ENCODE measurements around the gene EZR.
"Not testable (repeated sequence)": the region's sequence is repeated elsewhere in the genome, so short reads cannot be mapped to it uniquely, and the experiment has no call there.

The EZR gene

DNA sequence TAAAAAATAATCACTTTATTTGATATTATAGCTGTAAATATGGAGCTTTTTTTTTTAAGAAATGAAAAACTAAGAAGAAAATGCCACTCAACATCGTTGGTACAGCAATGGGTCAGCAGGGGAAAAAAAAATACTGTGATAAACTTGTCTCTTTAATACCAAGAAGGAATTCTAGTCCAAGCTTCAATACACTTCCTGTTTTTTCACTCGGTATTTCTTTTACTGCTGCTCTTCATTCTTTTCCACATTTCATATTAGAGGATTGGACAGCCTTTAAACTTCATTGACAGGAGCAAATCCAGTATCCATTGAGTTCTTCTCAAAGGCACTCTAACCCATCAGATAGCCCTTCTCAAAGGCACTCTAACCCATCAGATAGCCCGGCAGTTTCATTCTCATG, 22.2 kb upstream of the EZR start:
- DNase-seq, result no peak

GRCh38 chr6:158840465-158840864, 21.3 kb upstream of the EZR start:
- DNase-seq, result no peak

GRCh38 chr6:158839796-158840195, 20.6 kb upstream of the EZR start:
- DNase-seq, result no peak

GRCh38 chr6:158838790-158839189, 19.6 kb upstream of the EZR start:
- DNase-seq, result not testable (repeated sequence)

DNA sequence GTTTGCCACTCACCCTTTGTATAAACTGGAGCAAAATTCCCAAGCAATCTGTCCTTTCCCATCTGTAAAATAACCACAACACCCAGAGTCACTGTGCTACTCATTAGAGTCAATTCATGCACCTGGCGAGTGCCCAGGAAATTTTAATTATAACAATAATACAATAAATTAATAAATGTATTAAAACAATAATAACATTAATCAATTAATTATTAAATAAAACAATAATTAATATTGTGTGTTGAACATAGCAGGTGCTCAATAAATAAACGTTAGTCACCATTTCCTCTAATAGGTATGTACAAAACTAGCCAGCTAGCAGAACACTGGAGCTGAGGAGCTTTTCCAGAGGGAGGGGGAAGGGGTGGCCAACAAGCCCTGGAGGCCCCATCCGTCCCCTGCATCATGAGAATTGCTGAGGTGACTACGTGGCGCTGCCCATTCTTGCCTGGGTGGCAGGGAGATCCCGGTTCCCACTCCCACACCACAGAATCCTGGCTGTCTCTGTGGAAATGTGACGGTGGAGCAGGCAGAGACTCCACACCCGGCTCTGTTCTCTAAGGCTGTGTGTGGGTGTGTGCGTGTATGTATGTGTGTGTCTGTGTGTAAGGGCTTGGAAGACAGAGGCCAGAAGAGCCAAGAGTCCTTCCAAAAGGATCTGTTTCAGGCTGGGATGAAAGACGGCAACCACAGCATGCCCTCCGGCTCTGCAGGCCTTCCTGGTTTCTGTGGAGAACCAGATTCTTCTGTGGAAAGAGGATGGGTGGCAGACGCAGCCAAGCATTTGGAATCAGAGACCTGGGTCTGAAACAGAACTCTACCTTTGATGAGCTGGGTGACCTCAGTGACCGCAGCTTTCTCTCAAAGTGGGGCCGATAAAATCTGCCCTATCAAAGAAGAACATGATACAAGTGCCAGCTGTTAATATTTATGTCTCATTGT, 18.8 kb upstream of the EZR start:
- no peak for DNase-seq

DNA sequence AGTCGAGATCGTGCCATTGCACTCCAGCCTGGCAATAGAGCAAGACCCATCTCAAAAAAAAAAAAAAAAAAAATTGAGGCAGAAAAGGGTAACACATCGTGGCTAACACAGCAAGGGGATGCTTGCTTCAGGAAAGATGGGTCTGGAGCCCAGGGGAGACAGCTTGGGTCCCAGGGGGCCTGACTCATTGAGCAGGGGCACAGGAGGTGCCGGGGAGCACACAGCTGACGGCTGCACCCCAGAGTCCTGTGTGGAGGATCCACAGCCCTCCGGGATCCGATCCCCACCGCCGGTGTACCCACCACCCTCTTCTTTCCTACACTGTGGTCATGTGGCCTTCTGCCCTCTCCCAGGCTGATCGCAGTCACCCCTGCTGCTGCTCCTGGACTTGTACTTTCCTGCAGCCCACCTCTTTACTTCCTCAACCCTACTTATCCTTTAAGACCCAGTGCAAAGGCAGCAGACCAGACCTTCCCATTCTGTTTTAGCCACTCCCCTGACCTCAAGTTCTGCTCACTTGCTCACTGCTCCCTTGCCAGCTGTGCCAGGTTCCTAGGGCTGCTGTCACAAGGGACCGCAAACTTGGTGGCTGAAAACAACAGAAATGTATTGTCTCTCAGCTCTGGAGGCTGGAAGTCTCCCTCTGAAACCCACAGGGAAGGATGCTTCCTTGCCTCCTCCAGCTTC, 17.6 kb upstream of the EZR start:
- DNase-seq, result no peak

DNA sequence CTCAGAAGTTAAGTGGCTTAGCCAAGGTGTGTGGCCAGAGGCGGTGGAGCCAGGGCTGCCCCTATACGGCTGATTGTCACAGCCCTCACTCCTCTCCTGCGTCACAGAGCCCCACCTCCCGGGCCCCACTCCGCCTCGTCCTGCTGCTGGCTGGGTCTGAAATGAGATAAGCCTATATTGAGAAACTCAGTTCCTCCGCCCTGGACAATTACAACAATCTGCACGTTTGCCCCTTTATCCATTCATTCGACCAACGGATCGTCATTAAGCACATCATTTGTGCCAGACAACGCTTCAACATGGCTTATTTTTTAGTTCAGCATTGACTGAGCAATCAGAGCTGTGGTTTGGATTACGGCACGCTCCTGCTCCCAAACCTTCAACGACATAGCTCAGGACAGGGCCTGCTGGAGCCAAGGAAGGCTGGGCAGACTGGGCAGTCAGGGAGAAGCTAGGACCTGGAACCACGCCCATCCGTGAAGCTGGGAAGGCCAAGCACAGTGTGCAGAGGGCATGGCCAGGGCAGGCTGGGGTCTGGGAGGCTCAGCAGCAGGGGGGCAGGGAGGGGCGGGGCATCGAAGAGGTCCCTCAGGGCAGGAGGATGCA, 16.6 kb upstream of the EZR start:
- peak in 1 of 2 donors; percentile 46 for DNase-seq

DNA sequence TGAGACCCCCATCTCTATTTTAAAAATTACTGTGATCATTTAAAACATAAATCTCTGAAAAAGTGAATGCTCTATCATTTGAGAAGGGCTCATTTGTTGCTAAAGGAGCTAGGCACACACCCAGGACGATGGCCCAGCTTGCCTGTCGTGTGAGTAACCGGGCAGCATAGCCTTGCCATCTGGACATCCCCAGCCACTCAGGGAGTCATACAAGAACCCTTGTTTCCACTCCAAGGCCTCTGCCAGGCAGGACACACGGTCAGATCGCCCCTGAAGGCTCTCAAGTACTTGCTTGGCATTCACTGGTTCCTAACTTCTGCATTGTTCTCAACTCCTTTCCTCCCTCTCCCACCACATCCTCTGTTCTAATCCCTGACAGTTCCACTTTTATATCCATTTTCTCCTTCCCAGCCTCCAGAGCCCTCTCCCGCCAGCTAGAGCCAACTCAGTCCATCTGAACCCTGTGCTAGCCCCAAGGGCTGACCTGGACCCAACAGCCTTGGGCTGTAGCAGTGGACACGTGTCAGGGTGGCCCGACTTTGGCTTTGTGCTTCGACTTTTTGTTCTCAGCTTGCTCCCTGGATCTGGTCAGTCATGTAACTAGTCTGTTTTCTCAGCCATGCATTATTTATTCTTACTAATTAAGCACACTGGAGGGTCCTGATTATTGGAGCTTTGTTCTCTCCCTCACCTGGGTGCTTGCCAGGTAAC, 15.7 kb upstream of the EZR start:
- no peak for DNase-seq

GRCh38 chr6:158832807-158833206, 13.6 kb upstream of the EZR start:
- DNase-seq, result not testable (repeated sequence)

GRCh38 chr6:158832026-158832425, 12.9 kb upstream of the EZR start:
- no peak for DNase-seq

DNA sequence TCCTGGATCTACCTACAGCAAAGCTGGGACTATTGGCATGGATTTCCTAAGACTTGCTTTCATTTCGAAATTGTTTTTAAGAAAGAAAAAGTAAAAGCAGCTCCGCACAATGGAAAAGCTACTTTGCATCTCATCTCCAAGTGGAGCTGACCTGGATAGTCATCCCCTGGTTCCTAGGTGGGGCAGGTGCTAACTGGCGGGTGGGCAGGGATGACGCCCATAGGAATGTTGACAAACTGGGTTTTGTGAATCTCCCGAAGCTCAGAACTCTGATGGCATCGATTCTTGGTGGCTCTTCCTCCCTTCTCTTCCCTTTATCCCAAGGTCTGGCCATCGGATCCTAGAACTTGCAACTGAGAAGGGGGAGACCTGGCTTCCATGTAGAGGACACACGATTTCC, 12.4 kb upstream of the EZR start:
- no peak for DNase-seq

DNA sequence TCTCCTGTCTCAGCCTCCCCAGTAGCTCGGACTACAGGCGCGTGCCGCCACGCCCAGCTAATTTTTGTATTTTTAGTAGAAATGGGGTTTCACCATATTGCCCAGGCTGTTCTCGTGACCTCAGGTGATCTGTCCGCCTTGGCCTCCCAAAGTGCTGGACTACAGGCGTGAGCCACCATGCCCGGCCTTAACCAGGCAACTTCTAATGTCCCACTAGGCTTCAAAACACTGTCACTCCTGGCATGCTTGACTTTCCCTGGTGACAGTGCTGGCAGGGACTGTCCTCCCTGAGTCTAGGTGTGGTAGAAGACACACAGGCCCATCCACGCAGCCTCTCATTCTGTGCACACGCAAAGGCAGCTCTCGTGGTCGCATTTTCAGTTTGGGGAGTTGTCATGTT, 11.6 kb upstream of the EZR start:
- no peak for DNase-seq

GRCh38 chr6:158828807-158829206, 9.6 kb upstream of the EZR start:
- no peak for DNase-seq

- DNase-seq, result no peak
Observed at GRCh38 chr6:158826819-158827501, 7.8 kb upstream of the EZR start.

DNA sequence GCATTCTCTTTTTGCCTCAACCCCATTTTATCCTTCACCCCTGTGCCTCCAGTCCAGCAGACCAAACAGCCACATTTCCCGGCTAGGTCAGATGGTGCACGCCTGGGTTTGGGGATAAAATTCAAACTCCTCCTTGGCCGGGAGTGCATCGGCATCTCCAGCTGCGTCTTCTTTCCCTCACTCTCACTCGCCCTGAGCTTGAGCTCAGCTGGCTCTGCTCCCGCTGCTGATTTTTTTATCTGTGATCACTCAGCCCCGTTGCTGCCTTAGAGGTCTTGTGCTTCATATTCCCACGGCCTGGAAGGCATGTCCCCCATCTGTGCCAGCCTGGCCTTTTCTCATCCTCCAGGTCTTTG, 6.8 kb upstream of the EZR start:
- no peak for DNase-seq

GRCh38 chr6:158825038-158825950, 6.1 kb upstream of the EZR start:
- DNase-seq, result no peak

DNA sequence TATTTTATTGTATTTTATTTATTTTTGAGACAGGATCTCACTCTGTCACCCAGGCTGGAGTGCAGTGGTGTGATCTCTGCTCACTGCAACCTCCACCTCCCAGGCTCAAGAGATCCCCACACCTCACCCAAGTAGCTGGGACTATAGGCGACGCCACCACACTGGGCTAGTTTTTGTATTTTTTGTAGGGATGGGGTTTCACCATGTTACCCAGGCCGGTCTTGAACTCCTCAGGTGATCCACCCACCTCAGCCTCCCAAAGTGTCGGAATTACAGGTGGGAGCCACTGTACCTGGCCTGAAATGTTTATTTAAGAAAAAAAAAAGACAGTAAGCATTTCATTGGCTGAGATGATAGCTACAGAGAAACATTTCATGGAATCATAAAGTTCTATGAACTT, 4.4 kb upstream of the EZR start:
- DNase-seq, result not testable (repeated sequence)

DNA sequence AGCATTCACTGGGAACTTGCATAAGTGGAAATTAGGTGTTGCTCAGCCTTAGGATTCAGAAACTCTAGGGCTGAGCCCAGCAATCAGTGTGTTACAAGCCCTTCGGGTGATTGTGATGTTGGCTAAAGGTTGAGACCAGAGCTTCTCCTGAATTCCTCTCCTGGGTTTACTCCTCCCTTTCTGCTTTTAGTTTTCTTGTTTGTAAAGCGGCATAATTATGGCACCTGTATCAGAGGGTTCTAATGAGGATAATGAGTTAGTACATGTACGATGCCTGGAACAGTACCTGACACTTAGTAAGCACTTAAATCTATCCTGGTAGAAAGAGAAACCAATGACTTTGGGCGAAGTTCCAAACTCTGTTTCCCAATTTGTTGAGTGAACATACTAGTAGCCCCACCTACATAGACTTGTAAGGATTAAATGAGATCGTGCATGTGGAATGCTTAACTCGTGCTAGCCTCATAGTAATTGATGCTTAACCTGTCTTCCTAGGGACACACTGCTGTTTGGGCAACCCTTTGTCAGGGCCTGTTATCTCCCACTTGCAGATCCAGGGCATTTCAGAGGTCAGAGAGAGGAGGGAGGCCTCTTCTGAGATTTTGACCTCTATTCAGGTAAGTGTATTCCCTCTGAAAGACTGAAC, 932 bp upstream of the EZR start:
- peak in 1 of 2 donors; percentile 17 for DNase-seq

GRCh38 chr6:158818581-158819212, 471 bp downstream of the EZR start:
- peak; percentile 73 to 74 for DNase-seq

Measured in CD4-positive, alpha-beta T cell treated with Interleukin-1 beta for 1 hour (primary cell).